Hippocampal formation (tissue), 2 donors: Measurements from ENCODE around the gene SLCO2A1.

Experiments used
- DNase-seq, 2 donors: peaks; one replicate each; lab custom pipeline; 2025; lab: John Stamatoyannopoulos, UW

SLCO2A1 gene

DNA sequence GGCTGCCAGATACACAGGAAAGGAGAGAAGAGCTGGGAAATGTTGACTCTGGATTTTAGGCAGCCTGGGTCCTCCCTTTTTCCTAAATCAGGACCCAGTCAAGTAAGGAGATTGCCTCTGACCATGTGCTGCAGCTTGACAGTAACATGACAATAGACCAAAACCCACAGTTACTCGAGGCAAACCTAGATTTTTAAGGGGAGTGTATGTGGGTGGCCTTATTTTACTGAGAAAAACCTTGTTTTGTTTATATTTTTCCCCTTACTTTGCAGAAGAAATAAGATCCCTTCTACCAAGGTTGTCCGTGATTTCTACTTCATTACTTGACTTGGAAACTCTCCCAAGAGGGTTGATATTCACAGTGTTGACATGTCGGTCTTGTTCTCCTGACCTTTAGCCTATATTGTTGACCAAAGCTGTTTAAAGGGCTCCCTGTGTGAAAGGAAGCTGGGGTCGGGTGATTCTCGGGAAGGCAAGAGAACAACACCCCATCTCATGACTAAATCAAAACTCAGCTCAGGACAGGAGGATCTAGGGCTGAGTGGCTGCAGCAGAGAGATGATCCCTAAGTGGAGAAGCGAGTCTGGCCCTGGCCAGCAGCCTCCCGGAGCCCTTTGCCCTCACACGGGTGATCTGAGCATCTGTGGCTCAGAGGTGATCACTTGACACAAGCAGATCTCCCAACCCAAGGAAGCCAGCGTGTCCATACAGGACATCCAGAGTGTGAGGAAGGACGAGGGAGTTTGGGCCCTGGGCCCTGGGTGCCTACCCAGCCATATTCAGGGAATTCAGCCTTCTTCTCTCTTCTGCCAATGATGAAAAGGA is 31.0 kb upstream of the SLCO2A1 start:
- DNase-seq, result no peak

DNA sequence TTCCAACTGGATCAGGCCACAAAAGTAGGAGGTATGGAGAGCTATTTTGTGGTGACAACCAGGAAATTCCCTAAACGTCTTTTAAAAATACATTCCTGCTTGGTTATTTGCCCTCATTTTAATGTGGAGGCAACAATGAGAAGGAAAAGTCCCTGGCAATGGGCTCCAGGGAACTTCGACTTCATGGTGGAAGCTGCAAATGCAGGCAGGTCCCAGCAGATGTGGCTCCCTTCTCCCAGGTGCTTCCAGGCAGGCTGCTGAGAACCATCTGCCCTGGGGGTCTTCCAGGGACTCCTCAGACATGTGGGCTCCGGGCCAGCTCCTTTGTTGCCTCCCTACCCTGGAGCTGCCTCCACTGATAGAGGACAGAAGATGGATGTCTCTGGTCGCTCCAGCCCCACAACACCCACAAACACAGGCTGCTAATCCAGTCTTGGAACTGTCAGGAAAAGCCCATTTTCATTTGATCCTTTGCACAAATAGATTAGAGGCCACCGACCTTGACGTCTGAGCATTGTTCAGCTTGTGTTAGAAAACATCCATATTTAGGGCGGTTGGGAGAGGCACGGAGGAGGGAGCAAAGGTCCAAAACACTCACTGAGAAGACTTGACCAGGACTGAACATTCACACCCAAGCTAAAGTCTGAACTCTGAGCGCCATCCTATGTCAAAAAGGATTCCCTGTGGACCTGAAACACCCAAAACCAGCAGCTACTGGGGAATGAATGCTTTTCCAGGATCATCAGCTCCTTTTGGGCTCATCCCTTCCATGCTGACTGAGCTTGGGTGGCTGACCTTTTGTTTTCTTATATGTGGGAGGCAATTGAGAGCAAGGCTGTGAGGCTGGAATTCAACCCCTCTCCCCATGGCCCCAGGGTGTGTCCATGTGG is 30.2 kb upstream of the SLCO2A1 start:
- no peak for DNase-seq

DNA sequence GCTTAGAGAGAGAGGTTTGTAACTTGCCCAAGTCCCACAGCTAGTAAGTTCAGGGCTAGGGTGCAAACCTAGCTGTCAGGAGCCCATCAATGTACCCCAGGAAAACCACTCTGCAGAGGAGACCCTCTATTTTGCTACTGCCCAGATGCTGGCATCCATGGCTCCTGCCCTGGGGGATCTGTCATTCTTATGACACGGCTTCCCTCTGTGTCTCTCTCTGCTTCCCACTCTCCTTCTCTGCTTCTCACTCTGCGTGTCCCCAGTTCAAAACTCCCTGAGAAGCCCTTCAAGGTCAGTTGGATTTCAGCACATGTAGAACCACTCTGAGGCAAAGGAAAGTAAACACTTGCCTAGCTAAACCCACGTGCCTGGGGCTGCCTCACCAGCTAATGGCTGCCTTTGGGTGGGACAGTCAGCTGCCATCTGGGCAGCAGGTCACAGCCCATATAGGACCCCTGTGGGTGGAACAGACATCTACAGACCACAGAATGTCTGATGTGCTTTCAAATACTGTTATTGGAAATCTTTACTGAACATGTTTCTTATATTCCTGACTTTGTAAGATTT is 29.4 kb upstream of the SLCO2A1 start:
- DNase-seq, result no peak

DNA sequence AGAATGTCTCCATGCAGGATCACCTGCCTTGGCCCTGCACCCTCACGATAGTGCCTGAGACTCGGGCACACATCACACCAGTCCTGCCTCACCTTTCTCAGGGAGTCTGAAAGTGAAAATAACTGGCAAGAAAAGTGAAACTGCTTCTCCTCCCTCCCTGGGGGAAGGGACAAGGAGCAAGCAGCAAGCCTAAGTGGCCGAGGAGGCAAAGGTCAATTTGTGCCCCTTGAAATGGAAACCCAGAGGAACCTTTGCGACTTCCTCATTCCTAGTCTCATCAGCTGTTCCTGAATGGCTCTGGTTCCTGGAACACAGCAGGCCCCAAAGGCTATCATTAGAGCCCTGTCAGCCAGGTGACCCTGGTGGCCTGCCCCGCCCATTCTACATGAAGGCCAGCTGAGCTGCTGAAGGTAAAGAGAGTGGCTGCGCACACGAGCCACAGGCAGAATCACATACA is 28.0 kb upstream of the SLCO2A1 start:
- no peak for DNase-seq

DNA sequence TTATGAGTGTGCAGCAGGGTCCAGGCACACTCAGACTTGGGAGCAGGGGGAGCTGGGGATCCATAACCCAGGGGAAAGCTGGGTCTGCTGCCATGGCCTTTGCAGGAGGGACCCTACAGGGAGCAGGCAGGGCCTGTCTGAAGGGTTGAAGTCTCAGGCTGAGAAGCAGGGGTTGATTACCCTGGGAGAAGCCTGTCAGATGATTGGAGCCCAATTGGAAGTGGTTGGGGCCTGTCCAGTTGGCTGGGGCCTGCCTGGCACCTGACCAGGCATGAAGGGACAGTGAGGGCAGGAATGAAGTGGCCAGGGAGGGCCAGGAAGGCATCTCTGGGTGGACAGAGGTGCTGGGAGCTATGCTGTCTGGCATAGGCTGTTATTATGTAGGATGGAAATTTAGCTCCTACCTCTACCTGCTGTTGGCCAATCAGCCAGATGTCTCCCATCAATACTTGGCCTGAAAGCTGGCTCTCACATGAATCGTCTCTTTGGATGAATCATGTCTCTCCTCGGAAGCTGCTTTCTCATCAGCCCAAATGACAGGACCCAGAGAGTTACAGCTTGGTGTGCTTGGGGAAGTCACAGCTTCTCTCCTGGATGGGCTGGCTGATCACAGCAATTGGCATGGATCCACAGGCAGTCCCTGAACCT is 27.4 kb upstream of the SLCO2A1 start:
- DNase-seq, result no peak

DNA sequence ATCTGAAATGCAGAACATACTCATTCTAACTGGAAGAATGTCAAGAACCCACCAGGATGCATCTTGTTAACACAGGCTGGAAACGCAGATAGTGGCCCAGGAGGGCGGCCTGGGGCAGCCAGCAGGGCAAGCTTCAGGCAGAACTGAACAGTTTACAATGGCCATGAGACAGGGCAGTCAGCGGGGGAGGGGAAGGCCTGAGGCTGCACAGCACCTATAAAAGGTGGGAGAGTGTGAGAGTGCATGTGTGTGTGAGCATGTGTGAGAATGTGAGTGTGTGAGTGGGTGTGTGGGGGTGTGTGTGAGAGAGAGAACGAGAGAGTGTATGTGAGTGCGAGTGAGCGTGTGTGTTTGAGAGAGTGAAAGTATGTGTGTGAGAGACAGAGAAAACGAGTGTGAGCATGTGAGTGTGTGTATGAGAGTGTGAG is 26.8 kb upstream of the SLCO2A1 start:
- no peak for DNase-seq

DNA sequence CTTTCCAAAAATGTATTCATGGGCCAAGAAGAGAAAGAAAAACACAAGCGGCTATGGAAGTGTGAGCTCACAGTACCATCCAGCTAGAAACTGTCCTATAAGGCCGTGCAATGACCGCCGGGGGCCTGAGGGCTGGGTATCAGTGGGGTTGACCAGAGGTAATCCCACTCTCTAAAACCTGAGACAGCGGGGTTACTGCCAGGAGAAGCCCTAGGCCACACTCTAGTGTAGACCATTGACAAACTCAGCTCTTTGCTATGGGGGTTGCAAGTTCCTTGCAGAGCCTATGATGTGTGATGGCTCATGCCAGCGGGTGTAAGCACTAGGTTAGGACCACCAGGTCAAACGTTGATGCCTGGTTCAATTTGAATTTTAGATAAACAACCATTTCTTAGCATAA is 25.9 kb upstream of the SLCO2A1 start:
- no peak for DNase-seq

DNA sequence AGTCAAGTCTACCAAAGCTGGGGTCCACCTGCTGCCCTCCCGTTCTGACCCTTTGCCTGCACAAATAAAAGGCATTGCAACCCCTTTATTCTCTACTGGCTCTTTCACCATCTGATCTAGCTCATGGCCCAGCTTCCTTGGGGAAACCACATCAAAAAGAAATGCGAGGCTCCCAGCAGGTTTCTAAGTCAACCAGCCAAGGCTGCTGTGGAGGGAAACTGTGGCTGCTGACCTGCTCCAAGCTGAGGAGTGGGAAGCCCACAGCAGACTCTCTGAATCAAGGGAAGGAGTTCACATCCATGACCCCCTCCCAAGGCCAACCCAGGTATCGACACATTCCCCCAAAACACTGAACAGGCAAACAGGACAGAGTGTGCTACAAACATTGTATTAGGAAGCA is 25.2 kb upstream of the SLCO2A1 start:
- no peak for DNase-seq

DNA sequence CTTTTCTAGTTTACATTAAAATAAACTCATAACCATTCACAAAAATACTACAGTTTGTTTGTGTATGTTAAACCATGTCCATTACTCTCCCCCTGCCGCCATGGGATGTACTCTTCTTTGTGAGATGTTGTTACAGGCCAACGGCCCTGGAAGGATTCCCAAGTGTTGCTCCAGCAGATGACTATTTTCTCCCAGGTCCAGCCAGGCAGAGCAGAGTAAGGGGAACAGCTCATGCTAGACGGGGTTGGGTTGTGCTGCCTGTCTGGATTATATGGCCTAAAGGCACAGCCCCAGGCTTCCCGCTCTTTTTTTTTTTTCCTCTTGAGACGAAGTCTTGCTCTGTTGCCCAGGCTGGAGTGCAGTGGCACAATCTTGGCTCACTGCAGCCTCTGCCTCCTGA is 24.5 kb upstream of the SLCO2A1 start:
- DNase-seq, result no peak

DNA sequence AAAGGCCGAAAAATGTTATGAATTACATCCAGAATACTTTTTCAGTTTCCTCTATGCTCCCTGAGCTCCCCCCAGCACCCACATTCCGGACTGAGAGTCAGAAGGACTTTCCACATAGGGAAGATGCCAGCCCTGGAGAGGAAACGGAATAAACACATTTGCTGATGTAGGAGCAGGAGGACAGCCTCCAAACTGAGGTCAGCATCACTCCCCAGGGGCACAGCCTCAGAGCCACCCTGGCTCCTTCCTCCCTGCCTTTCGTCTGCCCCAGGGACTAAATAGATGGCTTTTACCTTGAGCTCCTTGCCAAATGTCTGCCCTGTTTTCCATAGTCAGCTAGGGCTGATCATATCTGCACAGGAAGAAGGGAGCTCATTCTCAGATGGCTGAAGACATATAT is 22.6 kb upstream of the SLCO2A1 start:
- DNase-seq, result no peak

DNA sequence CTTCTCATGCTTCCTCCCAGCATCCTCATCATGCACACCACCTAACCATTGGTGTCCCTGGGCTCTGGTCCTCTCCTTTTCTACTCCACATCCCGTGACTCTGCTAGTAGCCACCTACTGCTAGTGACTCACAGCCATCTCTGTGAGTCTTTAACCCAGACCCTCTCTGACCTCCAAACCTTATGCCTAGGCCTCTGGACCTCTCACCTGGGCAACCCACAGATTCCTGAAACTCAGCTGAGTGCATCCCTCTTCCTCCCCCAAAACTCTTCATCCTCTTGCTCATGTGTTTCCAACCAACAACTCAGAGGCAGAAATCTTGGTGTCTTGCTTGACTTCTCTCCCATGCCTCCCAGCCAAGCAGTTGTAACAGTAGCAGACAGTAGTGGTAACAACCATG is 20.0 kb upstream of the SLCO2A1 start:
- DNase-seq, result no peak

DNA sequence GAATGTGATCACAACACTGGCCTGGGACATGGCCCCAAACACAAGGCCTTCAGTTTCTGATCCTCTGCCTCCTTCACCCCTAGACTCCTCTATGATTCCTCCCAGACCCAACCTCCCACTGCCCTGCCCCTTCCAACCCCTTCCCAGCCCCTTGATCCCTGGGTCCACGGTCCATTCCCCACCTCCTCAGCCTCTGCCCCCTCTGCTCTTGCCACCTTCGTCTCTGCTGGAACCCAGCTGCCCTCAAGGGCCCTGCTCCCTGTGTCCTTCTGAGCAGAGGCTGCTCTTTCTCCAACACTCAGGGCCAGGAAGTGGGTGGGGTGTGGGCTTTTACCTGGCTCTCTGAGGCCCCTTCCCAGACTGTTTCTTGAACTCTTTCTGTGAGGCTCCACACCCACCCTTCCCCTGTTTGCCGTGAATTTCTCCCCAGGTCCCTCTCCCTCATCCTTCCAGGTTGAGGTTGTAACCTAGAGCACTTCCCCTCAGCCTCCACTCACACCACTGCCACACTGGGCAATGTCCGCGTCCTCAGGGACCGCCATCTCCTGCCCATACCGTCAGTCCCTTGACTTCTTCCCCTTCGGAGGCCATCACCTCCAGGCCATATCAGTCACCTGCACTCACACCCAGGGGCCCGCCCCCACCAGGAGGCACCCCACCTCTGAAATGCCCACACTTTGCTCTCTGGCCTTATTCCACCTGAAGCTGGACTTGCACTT is 18.7 kb upstream of the SLCO2A1 start:
- DNase-seq, result no peak

DNA sequence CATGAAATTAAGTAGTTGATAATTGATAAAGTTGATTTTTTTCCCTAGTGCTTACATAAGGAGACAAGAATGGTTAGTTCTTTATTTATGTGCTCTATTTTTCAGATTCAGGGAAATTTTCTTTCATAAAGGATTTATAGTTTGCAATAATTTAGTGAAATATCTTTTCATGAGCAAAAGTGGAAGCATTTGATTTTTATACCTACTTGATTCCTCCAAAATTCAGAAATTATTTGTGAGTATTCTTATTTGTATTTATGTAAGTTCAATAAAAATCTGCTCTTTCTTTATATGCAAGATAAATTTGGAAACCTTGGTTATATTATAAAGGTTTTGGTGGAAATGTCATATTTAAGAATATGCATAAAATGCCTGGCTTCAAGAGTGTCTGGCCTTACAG is 14.7 kb upstream of the SLCO2A1 start:
- no peak for DNase-seq

DNA sequence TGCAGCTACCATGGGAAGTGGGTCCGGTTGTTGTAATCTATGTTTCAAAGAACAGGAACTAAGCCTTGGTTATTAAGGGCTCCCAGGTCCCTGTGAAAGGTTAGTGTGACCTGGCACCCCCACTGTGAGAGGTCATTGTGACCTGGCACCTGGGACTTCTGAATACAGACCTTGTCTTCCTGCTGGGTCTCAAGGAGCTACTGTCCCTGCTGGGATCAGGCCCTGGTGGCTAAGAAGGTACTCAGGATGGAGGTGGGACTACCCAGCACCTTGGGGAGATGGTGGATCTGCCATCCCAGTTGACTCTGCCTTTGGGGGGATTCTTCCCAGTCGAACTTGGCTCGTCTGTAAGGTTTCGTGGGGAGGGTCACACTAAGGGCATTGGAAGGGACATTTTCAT is 10.3 kb upstream of the SLCO2A1 start:
- no peak for DNase-seq

DNA sequence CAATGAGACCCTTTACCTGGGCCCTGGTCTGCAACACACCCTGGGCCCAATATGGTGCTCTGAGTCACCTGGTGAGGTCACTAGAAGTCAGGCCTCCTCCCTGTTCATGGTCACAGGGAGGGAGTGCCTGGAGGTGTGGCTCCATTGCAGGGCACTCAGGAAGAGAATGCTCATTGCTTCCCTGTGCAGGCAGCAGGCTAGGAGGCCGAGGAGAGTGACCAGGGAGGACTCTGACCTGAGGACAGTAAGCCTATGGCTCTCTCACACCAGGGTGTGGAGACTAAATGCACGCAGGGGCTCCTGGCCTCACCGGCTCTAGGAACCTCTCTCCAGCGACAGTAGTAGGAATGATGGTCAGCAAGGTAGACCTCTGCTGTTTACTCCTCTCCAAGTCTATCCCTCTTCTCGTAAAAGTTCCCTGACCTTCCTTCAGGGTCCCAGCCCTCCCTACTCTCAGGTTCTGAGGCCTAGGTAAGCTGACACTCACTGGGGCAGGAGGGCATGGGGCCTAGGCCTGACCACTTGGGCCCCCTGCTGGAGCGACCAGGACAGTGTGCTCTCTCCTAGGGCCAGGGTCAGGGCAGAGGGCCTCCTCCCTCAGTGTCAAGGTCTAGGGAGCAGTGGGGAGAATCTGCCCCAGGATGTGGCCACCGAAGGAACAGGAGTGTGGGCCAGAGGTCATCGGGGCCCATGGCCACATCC is 9.6 kb upstream of the SLCO2A1 start:
- DNase-seq, result no peak

DNA sequence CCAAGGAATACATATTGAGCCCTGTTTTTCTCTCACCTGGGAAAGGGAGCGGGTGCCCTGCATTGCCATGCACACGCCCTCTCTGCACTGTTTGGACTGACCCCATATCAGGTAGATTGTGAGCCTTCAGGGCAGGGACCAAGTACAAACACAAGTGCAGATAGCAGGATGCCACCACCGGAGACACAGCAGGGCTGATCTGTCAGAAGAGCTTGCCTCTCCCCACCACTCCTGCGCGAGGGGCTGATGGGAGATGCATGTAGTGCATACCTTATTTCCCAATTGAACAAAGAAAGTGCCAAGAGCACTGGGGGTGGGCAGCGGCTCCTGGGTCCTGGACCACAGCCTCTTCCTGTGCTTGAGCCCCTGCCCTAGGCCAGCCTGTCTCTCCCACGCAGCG is 9.0 kb upstream of the SLCO2A1 start:
- DNase-seq, result no peak

DNA sequence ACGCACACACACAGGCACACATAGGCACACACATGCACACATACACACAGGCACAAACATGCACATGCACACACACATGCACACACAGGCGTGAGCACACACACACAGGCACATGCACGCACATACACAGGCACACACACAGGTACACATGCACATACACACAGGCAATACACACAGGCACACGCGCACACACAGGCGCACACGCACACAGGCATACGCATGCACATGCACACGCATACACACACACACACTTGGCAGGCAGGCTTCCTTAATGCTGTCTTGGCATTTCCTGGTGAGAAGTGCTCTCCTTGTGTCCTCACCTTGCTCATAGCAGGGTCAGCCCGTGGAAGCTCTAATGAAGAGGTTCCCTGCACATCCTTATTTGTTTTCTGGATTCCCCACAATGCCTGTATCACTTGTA is 8.4 kb upstream of the SLCO2A1 start:
- DNase-seq, result no peak

DNA sequence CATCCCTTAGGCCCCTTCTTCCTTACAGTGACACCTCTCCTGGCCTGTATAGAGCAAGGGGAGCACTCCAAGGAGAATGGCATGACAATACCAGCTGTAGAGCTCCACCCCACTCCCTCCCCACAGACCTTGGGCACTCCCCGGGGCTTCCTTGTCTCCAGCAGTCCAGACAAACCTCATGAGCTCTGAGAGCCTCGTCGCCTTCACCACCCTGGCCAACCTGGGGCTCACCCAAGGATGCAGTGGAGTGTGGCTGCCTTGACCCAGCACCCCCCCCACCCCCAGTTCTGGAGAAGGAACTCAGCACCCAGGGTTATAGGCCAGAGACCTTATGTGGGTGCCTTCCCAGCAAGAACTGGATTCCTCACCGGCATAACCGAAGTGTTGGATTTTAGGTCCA is 7.4 kb upstream of the SLCO2A1 start:
- DNase-seq, result no peak

DNA sequence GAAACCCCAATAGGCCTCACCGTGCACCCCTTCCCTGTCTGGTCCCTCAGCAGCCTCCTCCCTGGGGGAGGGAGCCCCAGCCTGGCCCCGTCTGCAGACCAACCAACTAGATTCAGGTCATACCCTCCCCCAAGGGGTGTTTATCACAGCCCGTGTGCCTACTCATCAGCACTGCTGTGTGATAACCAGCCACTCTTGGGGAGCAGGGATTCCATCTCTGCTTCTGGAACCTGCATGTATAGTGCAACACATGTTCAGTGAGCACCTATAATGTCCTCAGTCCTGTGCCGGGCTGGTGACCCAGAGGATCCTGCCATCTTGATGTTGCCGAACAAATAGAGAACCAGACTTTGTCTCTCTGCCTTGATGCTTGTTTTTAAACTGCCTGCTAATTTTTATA is 6.6 kb upstream of the SLCO2A1 start:
- DNase-seq, result no peak

DNA sequence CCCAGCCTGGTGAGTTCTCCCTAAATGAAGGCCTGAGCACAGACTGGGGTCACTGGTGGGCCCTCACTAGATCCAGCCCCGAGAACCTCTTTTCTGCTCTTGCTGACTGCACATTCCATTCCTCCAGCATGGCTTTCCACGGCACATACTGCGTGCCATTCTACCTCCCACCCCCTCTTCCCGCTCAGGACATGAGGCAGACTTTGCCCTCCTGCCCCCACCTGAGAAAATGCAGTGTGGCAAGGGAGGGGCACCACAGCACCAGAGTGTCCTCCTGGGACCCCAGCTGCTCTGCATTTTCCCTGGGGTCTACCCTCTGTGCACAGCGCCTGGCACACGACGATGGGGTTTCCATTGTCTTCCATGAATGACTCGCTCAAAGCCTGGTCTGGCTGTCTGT is 6.1 kb upstream of the SLCO2A1 start:
- no peak for DNase-seq
